Measurements from ENCODE around the gene SIRT1.

GRCh38 chr10:67912331-67912946, 28.0 kb downstream of the SIRT1 start:
- no peak for TF ChIP-seq CTCF (conservative IDR thresholded peaks at IDR 0.05; ENCODE audit: low read length)
- TF ChIP-seq EZH2phosphoT487 (IDR thresholded peaks at IDR 0.05; ENCODE audit: borderline replicate concordance, low read depth, low read length) = no peak
